GM12865 (cell line): Measurements from ENCODE around the gene GGA1.
"Not testable (repeated sequence)": the region's sequence is repeated elsewhere in the genome, so short reads cannot be mapped to it uniquely, and the experiment has no call there.

Experiments
- DNase-seq: peaks from one replicate; pipeline ENCODE4 v3.0.0; 2010; ENCODE audit warnings: low read depth
- H3K4me3 ChIP-seq: 2 replicates; pipeline ENCODE4 v1.5.1; 2011; ENCODE audit warnings: mild to moderate bottlenecking, low read depth, low read length, control low read depth
- CTCF ChIP-seq: IDR thresholded peaks from 2 replicates; pipeline ENCODE4 v1.5.1; 2011; ENCODE audit warnings: low read length, control low read depth, low read depth, inconsistent platforms; ENCODE audit not compliant: insufficient read depth; ENCODE audit errors: missing control alignments

GGA1 gene

GRCh38 chr22:37591823-37592404 is 16.7 kb upstream of the GGA1 start:
- peak overlapping the region; percentile 64 for H3K4me3 ChIP-seq

GRCh38 chr22:37594237-37594636 is 14.4 kb upstream of the GGA1 start:
- TF ChIP-seq CTCF = no peak

More at GRCh38 chr22:37591823-37592404, 16.7 kb upstream of the GGA1 start:
- no peak for DNase-seq
- no peak for TF ChIP-seq CTCF

GRCh38 chr22:37599153-37599552 is 9.5 kb upstream of the GGA1 start:
- DNase-seq = no peak
- H3K4me3 ChIP-seq = no peak overlapping the region
- no peak for TF ChIP-seq CTCF

More at GRCh38 chr22:37594237-37594636, 14.4 kb upstream of the GGA1 start:
- H3K4me3 ChIP-seq = no peak overlapping the region
- no peak for DNase-seq

- DNase-seq = no peak
- no peak for TF ChIP-seq CTCF
- H3K4me3 ChIP-seq = no peak overlapping the region
These were observed 7.5 kb upstream of the GGA1 start for GRCh38 chr22:37601203-37601539.

GRCh38 chr22:37601540-37602442 is 6.8 kb upstream of the GGA1 start:
- DNase-seq = peak; percentile 43
- H3K4me3 ChIP-seq = no peak overlapping the region

GRCh38 chr22:37602546-37603277 is 5.9 kb upstream of the GGA1 start:
- not testable (repeated sequence) for H3K4me3 ChIP-seq, DNase-seq

More at GRCh38 chr22:37601540-37602442, 6.8 kb upstream of the GGA1 start:
- TF ChIP-seq CTCF = no peak

GRCh38 chr22:37604074-37604473 is 4.6 kb upstream of the GGA1 start:
- DNase-seq = no peak
- TF ChIP-seq CTCF = no peak
- H3K4me3 ChIP-seq = no peak overlapping the region
